ACHN (cell line): ENCODE measurements around the gene AOPEP.
"Not testable (repeated sequence)": the region's sequence is repeated elsewhere in the genome, so short reads cannot be mapped to it uniquely, and the experiment has no call there.

Experiments
- DNase-seq: peaks from one replicate; pipeline ENCODE4 v3.0.0-alpha.2; 2015
- in situ Hi-C: cut with HindIII; loops from 2 replicates; pipeline ENCODE4 v1.10.0; 2017; ENCODE audit warnings: low sequenced_read_pairs, low pct_ligation_motif_present, low pct_unique_long_range_greater_than_20kb

AOPEP gene

DNA sequence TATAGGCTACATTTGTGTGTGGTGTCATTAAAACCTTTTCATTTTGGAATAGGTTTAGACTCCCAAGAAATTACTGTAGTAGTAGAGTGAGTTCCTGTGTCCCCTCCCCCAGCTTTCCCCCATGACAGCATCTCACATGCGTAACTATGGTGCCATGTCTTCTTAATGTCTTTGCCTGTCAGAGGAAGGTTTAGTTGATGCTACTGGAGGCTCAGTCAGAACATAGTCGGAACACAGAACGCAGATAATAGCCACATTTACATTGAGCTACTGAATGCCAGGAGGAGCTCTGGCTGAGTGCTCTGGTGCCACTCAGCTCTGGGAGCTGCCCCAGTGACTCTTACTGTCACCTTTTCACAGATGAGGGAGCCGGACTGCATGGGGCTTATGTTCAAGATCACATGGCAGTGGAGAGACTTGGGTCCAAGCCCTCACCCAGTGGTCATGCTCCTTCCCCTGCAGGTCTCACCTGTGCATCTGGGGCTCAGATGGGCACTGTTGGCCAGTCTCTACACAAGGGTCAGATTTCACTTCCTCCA, 223.6 kb downstream of the AOPEP start:
- in situ Hi-C loops = no loop called here
- DNase-seq = no peak

DNA sequence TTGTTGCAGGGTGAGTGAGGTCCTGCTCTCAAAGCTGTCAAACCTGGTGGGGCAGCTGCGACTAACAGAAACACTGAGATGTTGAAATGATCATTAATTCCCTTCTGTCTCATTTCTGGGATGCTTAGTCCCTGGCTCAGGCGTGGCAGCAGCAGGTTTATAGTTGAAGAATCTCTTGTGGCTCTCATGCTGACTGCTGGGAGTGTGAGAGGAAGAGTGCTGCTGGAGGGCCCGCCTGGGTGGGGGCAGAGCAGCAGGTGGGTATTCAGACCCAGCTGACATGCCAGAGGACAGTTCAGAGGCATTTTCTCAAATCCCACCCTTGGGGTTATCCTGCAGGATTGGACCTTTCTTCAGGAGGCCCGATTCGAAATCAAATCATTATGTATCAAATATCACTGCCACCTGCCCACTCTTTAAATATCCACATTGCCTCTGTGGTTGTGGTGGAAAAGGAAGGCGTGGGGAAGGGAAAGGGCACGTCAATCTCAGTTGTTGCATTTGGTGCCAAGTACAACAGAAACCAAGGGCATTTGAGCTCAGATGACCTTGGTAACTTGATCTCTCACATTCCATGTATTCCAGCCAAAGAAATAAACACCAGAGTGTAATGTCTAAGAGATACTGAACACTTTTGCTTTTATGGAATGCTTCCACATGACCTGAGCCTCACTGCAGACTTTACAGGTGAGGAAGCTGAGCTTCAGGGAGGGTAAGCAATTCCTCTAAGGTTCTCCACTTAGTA, 224.3 kb downstream of the AOPEP start:
- no peak for DNase-seq
- in situ Hi-C loops = no loop called here

DNA sequence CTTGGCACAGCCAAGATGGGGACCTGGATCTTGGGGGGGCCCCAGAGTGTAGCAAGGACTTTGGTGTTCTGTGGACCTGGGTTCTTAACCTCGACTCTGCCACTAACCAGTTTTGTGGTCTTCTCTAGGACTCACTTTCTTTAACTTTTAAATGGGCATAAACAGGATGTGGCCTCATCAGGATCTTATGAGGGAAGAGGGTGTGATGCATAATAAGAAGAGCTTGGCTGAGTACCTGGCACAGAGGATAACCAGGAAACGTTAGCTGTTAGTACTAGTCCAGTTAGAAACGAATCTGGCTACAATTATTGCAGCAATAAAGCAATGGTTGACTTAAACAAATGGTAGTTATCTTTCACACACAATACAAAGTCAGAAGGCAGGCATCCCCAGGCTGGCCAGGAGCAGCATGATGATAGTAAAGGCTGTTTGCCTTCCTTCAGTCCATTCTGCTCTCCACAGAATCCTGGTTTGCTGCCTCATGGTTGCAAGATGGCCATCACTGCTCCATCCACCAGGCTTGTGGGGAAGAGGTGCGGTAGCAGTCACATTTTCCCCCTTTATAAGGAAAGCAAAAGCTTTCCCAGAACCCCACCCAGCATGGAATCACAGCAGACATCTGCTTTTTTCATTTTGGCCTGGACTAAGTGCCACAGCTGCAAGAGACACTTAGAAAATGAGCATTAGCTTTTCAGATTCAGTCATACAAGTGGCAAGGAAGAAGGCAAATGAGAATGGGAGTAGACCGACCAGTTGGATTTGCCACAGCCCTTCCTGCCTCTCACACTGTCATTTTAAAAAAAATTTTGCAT, 225.0 kb downstream of the AOPEP start:
- DNase-seq = no peak
- in situ Hi-C loops = no loop called here

DNA sequence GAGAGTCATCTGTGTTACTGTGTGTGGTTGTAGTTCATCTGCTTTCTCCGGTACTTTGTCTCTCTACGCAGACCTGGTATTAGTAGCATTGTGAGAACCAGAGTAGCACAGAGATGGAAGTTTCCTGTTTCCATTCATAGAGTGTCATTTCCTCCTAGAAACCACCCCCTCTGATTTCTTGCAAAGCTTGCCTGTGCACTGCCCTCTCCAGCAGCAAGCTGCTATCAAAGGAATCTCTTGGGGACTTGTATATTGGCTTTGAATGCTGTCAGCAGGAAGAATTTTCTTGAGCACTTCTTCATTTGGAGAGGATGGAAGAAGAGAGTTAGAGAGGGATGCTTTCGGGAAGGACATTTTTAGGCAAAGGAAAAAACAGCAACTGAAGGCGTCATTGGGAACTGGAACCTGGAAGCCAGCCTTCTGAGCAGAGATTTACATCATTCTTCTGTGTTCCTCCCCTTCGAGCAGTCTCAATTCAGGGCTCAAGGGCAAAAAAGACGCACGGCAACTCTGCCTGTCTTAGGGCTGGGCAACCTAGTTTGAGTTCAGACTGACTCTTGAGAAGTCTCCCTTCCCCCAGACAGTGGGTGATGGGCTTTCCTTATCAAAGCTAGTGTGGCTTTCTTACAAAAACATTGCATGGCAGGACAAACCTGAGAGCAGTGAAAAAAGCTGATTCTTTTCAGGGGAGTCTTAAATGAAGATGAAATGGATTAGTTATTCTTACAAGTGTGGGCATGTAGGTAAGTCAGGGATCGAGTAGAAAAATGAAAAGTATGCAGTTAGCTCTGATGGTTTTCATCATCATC, 226.3 kb downstream of the AOPEP start:
- DNase-seq = no peak
- in situ Hi-C loops = no loop called here

- no peak for DNase-seq
- in situ Hi-C loops = no loop called here
Measured at GRCh38 chr9:94956731-94957130, 230.2 kb downstream of the AOPEP start.

DNA sequence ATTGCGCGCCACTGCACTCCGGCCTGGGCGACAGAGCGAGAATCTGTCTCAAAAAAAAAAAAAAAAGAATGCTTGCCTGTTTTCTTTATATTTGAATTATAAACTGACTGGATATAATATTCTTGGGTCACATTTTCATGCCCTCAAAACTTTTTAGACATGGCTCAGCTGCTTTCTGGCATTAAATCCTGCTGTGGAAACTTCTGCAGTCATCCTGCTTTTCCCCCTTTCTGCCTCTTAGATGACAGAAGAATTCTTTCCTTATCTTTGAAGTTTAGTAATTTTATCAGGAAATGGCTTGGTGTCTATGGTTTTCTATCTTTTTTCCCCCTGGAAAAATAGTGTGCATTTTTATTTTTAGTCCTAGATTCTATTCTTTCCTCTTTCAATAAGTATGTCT, 234.5 kb downstream of the AOPEP start:
- DNase-seq = no peak
- in situ Hi-C loops = no loop called here

DNA sequence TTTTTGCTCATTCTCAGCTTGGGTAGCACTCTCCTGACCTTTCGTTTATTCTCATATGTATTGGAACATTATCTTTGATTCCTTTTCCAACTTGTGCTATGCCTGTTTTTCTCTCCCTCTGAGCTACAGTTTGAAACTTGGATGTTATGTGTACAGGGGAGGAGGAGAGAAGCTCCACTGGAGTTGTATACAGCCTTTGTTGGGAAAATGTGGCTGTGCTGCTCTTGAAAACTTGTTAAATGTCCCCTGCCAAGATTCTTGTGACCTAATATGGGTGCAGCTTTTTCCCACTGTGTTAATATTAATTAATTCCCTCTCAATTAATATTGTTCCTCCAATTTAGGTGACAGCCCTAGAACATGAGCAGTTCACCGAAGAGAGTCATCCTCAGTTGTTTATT, 235.4 kb downstream of the AOPEP start:
- no peak for DNase-seq
- in situ Hi-C loops = no loop called here

DNA sequence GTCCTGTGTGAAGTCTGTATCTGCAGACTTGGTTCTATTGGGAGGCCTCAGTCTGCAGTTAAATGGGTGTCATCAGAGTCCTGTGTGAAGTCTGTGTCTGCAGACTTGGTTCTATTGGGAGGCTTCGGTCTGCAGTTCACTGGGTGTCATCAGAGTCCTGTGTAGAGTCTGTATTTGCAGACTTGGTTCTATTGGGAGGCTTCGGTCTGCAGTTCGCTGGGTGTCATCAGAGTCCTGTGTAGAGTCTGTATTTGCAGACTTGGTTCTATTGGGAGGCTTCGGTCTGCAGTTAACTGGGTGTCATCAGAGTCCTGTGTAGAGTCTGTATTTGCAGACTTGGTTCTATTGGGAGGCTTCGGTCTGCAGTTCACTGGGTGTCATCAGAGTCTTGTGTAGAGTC, 239.1 kb downstream of the AOPEP start:
- DNase-seq, in situ Hi-C loops: not testable (repeated sequence)

GRCh38 chr9:94966046-94966445, 239.5 kb downstream of the AOPEP start:
- in situ Hi-C loops, DNase-seq: not testable (repeated sequence)

DNA sequence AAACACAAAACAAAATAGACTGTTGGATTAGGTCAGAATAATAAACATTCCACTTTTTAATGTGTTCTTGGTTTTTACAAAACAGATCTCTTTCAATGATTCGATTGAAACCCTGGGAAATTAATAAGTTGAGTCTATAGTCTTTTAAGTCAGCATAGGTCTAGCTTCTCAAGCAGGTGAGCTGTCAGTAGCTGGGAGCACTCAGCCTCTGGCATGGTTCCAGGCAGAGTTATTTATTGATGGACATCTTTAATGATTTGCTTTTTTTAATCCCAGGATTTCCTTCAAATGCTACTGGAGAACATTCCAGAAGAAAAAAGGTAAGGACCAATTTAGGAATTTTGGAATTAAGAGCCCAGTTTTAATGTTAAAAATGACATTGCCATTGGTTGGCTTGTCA, 241.0 kb downstream of the AOPEP start:
- peak; percentile 45 for DNase-seq
- in situ Hi-C loops = no loop called here

DNA sequence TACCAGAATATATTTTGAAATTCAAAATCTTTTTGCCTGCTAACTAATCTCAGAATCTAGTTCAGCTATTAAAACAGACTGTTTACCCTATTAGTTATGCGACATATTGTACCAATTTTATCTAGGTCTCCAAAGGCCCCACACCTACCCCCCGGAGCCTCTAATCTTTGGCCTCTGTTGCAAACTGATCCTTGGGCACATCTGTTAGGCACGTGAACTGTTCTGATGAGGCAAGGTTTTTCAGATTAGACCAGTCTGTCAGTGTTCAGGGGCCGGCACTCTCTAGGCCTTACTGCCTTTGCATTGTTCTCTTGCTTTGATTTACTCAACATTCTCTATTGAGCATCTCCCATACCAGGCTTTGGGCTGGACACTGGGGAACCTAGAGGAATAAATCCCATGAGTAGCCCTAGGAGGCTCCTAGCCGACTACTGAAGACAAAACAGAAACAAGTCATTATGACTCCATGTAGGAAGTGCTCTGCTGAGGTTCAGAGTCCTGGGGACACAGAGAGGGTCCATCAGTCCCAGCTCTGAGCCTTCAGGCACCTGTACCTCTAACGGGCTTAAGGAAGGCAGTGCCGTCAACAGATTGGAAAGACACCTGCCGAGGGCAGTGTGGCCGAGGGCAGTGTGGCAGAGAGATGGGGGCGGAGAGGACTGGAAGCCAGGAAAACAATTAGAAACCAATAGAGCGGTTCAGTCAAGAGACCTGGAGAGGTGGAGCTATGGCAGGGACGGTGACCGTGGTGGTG, 245.1 kb downstream of the AOPEP start:
- in situ Hi-C loops = no loop called here
- no peak for DNase-seq

DNA sequence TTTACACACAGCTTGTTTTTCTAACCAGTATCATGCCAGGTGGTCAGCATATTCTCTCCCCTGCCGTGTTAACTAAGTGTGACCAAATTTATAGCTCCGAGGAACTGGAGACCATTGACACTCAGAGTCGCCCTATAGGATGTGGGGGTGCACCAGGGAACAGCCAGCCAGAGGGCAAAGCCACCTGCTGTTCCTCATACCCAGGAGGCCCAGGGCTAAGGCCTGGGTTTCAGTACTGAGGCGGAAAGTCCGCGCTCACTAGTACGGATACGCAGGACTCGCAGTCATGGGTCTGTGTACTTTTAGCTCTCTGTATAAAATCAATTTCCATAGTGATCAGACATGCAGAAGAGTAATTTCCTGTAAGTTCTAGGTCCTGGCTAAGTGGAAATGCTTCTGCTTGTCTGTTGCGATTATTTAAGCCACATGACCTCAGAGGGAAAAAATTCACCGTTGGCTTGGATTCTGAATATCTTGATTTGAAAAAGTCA, 247.0 kb downstream of the AOPEP start:
- no peak for DNase-seq
- in situ Hi-C loops = no loop called here

- in situ Hi-C loops = no loop called here
- DNase-seq = no peak
Measured at GRCh38 chr9:94974154-94974879, 247.8 kb downstream of the AOPEP start.

- in situ Hi-C loops = no loop called here
- no peak for DNase-seq
Measured at GRCh38 chr9:94975480-94975879, 249.0 kb downstream of the AOPEP start.

DNA sequence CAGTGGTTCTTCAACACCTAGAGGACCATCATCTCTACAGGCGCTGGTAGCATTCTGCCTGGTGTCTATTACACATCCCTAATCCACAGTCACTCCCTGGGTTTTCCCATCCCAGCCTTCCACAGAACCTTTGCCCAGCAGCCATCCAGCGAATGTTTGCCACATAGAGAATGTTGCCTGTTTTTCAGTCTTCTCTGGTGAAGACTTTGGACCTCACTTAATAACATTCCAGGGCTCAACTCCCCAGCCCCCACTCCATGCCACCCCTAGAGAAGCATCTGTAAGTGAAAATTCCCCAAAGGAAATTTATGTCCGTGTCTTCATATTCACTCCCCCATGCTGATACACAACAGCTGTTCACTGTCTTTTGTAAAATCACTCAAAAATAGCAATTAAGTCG, 249.6 kb downstream of the AOPEP start:
- in situ Hi-C loops = no loop called here
- DNase-seq = no peak

DNA sequence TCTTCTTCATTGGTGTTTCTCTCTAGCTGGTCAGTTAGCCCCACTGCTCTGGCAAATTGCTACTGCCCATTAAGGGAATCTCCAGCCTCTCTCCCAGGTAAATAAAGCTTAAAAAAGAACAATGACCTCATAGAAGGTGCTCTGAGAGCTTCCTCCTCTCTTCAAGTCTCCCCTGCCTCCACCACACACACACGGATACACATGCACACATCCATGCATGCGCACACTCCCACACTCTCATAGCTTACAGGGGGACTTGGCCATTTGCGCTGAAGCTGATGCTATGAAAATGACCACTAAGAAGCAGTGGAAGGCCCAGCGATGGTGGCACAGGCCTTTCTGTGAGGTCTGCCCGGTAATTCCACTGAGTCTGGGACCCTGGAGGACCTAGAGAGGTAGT, 250.9 kb downstream of the AOPEP start:
- in situ Hi-C loops = no loop called here
- DNase-seq = no peak

DNA sequence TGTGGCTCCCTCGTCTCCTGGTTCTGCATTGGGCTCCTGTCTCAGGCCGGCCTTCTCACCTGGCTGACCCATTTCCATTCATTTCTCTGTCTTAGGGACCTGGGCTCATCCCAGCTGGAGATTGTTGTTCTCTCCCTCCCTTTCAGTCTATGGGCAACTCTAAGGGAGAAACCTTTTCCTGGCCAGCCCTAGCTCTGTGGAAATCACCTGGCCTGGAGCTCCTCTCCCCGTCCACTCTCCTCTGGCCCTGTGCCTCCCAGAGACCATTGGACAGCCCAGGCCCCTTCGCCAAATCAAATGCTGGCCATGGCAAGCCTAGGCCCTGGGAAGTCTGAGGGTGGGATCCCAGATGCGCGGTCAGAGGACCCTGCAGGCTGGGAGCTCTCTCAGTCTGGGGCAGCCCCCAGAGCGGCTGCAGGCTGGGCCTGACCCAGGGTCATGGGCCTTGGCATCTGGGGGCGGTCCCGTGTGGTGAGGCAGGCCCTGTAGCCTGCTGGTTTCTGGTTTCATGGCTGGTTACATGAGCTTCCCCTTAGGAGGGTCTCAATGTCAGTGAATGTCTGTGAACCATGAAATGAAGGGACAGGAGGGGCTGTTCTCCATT, 253.5 kb downstream of the AOPEP start:
- in situ Hi-C loops = no loop called here
- DNase-seq = no peak
